Measurements from ENCODE around the gene KCNC4. TPM values are rescaled to one million over a fixed set of nuclear protein-coding genes. Genes with fewer than 3 reads are reported as not detected.

The KCNC4 gene
- total and polyA plus RNA-seq, 12 donors: 2.2 to 13.8 (median 5.1) TPM

DNA sequence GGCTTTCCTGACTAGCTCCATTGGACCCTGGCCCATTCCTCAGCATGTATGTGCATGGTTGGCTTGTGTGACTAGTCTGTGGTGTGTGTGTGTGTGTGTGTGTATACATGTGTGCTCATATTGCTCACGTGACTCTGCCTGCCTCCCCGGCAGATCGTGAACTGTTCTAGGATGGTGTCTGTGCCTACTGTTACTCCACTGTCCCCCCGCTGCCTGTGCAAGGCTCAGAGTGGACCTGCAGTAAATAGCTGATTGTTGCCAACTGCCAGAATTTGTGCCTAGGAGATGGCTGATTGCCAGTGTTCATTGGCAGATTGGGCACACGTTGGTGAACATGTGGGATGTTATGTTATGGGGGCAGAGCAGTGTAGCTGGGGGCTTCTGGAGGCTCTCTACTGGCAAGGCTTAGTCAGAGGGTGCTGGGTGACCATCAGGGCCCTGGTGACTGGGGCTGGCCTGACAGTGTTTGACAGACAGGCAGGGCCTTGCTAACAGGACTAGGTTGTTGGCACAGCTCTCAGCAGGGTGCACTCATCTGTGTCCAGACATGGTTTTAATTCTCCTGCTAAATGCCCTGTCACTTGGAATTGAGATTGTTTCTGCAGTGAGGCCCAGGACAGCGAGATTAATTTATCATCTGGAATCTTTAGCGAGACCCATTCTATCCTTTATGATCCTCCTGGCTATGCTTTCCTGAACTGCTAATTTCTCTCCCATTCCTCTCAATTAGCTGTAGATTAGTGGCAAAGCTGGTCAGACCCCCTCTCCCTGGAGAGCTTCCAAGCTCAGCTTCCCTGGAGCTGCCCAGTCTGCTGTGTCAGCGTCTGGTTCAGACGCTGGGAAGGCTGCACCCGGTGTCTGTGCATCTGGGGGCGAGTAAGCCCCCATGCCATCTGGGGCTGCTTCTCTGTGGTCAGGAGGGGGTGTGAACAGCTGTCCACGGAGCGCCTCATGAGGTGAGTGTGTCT lies 39.1 kb upstream of the KCNC4 start:
- DNase-seq (no peak), ATAC-seq (no peak)
- TF ChIP-seq, protein P1, sequence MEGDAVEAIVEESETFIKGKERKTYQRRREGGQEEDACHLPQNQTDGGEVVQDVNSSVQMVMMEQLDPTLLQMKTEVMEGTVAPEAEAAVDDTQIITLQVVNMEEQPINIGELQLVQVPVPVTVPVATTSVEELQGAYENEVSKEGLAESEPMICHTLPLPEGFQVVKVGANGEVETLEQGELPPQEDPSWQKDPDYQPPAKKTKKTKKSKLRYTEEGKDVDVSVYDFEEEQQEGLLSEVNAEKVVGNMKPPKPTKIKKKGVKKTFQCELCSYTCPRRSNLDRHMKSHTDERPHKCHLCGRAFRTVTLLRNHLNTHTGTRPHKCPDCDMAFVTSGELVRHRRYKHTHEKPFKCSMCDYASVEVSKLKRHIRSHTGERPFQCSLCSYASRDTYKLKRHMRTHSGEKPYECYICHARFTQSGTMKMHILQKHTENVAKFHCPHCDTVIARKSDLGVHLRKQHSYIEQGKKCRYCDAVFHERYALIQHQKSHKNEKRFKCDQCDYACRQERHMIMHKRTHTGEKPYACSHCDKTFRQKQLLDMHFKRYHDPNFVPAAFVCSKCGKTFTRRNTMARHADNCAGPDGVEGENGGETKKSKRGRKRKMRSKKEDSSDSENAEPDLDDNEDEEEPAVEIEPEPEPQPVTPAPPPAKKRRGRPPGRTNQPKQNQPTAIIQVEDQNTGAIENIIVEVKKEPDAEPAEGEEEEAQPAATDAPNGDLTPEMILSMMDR (IDR thresholded peaks at IDR 0.05): no peak
- intact Hi-C loops (cut with DNase I): no loop called here
- H3K9me3 ChIP-seq: no peaks in the 10 kb centered on the region
- peaks cover 0 to 1% (median 0%) of the 10 kb centered on the region in 9 donors for H3K4me1 ChIP-seq
- WGBS, 2 donors: 70 to 74% methylated on average over 13 of the region's 13 CpGs
- H3K27ac ChIP-seq: no peak overlapping the region
- no peak overlapping the region for H3K4me3 ChIP-seq
- H3K27me3 ChIP-seq: peaks cover 0 to 5% (median 0%) of the 10 kb centered on the region in 7 donors
- H3K36me3 ChIP-seq: no peaks in the 10 kb centered on the region

GRCh38 chr1:110172001-110172400 lies 38.1 kb upstream of the KCNC4 start:
- H3K36me3 ChIP-seq: no peaks in the 10 kb centered on the region
- WGBS, 2 donors: 85 to 87% methylated on average over 10 of the region's 10 CpGs
- DNase-seq (no peak), ATAC-seq (no peak)
- H3K9me3 ChIP-seq: no peaks in the 10 kb centered on the region
- no peak overlapping the region for H3K4me3 ChIP-seq
- TF ChIP-seq, protein P1 (IDR thresholded peaks at IDR 0.05): no peak
- H3K27me3 ChIP-seq: peaks cover 0 to 5% (median 0%) of the 10 kb centered on the region in 7 donors
- intact Hi-C loops (cut with DNase I): no loop called here
- peaks cover 0 to 6% (median 0%) of the 10 kb centered on the region in 9 donors for H3K4me1 ChIP-seq
- no peak overlapping the region for H3K27ac ChIP-seq

DNA sequence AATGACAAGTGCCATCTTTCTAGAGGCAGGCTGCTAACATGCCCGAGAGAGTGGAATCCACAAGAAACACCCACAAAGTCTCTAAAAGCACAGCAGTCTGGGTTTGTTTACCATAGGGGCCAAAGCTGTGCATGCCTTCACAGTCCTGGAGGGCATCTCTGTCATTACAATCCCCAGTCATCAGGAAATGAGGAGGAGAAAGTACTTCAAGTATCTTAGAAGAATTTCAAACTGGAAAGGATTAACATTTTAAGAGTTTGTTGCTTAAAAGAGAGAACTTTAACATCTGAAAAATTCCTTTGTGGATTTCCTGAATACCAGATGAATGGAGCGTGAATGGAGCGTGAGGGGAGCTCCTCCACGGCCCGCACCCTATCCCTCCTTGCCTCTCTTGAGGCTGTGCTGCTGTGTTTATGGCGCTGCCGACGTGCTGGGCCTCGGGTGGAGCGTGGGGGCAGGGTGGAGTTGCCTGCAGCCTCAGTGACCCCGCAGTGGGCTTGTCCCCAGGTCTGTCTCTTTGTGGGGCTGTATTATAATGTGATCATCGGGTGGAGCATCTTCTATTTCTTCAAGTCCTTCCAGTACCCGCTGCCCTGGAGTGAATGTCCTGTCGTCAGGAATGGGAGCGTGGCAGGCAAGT lies 36.5 kb upstream of the KCNC4 start:
- no peak for ATAC-seq
- intact Hi-C loops (cut with DNase I): no loop called here

GRCh38 chr1:110174961-110175360 lies 35.2 kb upstream of the KCNC4 start:
- Histone ChIP-seq H3K9me3 (peaks cover 0 to 10% (median 0%) of the 10 kb centered on the region in 11 donors), H3K27ac (no peak overlapping the region), H3K36me3 (no peaks in the 10 kb centered on the region), H3K4me1 (peaks cover 0 to 6% (median 0%) of the 10 kb centered on the region in 9 donors), H3K4me3 (no peak overlapping the region), H3K27me3 (peaks cover 0 to 5% (median 0%) of the 10 kb centered on the region in 7 donors)
- no peak for DNase-seq
- intact Hi-C loops (cut with DNase I): no loop called here
- 63 to 70% methylated on average over 2 of the region's 2 CpGs for WGBS, 2 donors
- TF ChIP-seq, protein P1 (IDR thresholded peaks at IDR 0.05): no peak
- no peak for ATAC-seq

More for the DNA sequence above, 36.5 kb upstream of the KCNC4 start:
- peaks cover 0 to 4% (median 0%) of the 10 kb centered on the region in 11 donors for H3K9me3 ChIP-seq
- H3K36me3 ChIP-seq: no peaks in the 10 kb centered on the region
- DNase-seq: no peak
- peaks cover 0 to 6% (median 0%) of the 10 kb centered on the region in 9 donors for H3K4me1 ChIP-seq
- TF ChIP-seq, protein P1 (IDR thresholded peaks at IDR 0.05): no peak
- WGBS, 2 donors: 69 to 70% methylated on average over 15 of the region's 15 CpGs
- no peak overlapping the region for H3K4me3 ChIP-seq
- H3K27ac ChIP-seq: no peak overlapping the region
- peaks cover 0 to 5% (median 0%) of the 10 kb centered on the region in 7 donors for H3K27me3 ChIP-seq
